ENCODE data around the gene PMP22. TPM values are rescaled to one million over a fixed set of nuclear protein-coding genes. Genes with fewer than 3 reads are reported as not detected.

The PMP22 gene
- total RNA-seq, 3 donors from 2014 or later (not counting 1 experiment from before 2014, with no cell fraction given): 5.7 TPM; not detected in 2

GRCh38 chr17:15269780-15270089 is 4.6 kb upstream of the PMP22 start:
- no peaks in the 10 kb centered on the region for H3K9me3 ChIP-seq (ENCODE audit: control insufficient read depth, insufficient read depth, low read length)
- Mint-ChIP-seq H3K4me1 (no peaks in the 10 kb centered on the region), H3K9me3 (no peaks in the 10 kb centered on the region), H3K36me3 (no peaks in the 10 kb centered on the region), H3K27ac (no peak overlapping the region), H3K4me3 (no peak overlapping the region), H3K27me3 (ENCODE audit: low read depth in 2 of 2) (peaks cover 22 to 33% of the 10 kb centered on the region in 2 donors)
- peaks cover under 1% of the 10 kb centered on the region for H3K27me3 ChIP-seq (ENCODE audit: control insufficient read depth, insufficient read depth, low read length)
- intact Hi-C loops (cut with micrococcal nuclease): no loop called here
- H3K4me3 ChIP-seq (ENCODE audit: low read length): no peak overlapping the region
- H3K36me3 ChIP-seq (ENCODE audit: control insufficient read depth, insufficient read depth, low read length): no peaks in the 10 kb centered on the region
- no peaks in the 10 kb centered on the region for H3K4me1 ChIP-seq (ENCODE audit: control insufficient read depth, insufficient read depth, low read length)
- ATAC-seq (no peak), DNase-seq (no peak)
- no peak for TF ChIP-seq CTCF (IDR thresholded peaks at IDR 0.05)
- no peak overlapping the region for H3K27ac ChIP-seq (ENCODE audit: low read length)
- WGBS (ENCODE audit: insufficient coverage): 97% methylated on average over 2 of the region's 5 CpGs

GRCh38 chr17:15269087-15269779 is 4.1 kb upstream of the PMP22 start:
- H3K9me3 Mint-ChIP-seq: no peaks in the 10 kb centered on the region
- Histone ChIP-seq H3K27me3 (ENCODE audit: control insufficient read depth, insufficient read depth, low read length) (peaks cover 4% of the 10 kb centered on the region), H3K36me3 (ENCODE audit: control insufficient read depth, insufficient read depth, low read length) (no peaks in the 10 kb centered on the region), H3K4me3 (ENCODE audit: low read length) (no peak overlapping the region), H3K9me3 (ENCODE audit: control insufficient read depth, insufficient read depth, low read length) (no peaks in the 10 kb centered on the region), H3K4me1 (ENCODE audit: control insufficient read depth, insufficient read depth, low read length) (no peaks in the 10 kb centered on the region), H3K27ac (ENCODE audit: low read length) (no peak overlapping the region)
- H3K36me3 Mint-ChIP-seq: no peaks in the 10 kb centered on the region
- no peaks in the 10 kb centered on the region for H3K4me1 Mint-ChIP-seq
- no peak overlapping the region for H3K4me3 Mint-ChIP-seq
- peaks cover 25 to 38% of the 10 kb centered on the region in 2 donors for H3K27me3 Mint-ChIP-seq (ENCODE audit: low read depth in 2 of 2)
- no peak overlapping the region for H3K27ac Mint-ChIP-seq
- DNase-seq: no peak
- intact Hi-C loops (cut with micrococcal nuclease): no loop called here
- TF ChIP-seq CTCF (IDR thresholded peaks at IDR 0.05): no peak
- no peak for ATAC-seq
- WGBS (ENCODE audit: insufficient coverage): 71% methylated on average over 7 of the region's 7 CpGs

GRCh38 chr17:15268461-15268860 is 3.3 kb upstream of the PMP22 start:
- Histone ChIP-seq H3K4me3 (ENCODE audit: low read length) (no peak overlapping the region), H3K27me3 (ENCODE audit: control insufficient read depth, insufficient read depth, low read length) (peaks cover 4% of the 10 kb centered on the region), H3K9me3 (ENCODE audit: control insufficient read depth, insufficient read depth, low read length) (no peaks in the 10 kb centered on the region), H3K27ac (ENCODE audit: low read length) (no peak overlapping the region), H3K4me1 (ENCODE audit: control insufficient read depth, insufficient read depth, low read length) (no peaks in the 10 kb centered on the region), H3K36me3 (ENCODE audit: control insufficient read depth, insufficient read depth, low read length) (no peaks in the 10 kb centered on the region)
- intact Hi-C loops (cut with micrococcal nuclease): no loop called here
- H3K36me3 Mint-ChIP-seq: no peaks in the 10 kb centered on the region
- peaks cover 25 to 42% of the 10 kb centered on the region in 2 donors for H3K27me3 Mint-ChIP-seq (ENCODE audit: low read depth in 2 of 2)
- ATAC-seq: no peak
- H3K27ac Mint-ChIP-seq: no peak overlapping the region
- no peaks in the 10 kb centered on the region for H3K9me3 Mint-ChIP-seq
- no peak overlapping the region for H3K4me3 Mint-ChIP-seq
- DNase-seq: no peak
- 48% methylated on average over 1 of the region's 1 CpG for WGBS (ENCODE audit: insufficient coverage)
- no peak for TF ChIP-seq CTCF (IDR thresholded peaks at IDR 0.05)
- no peaks in the 10 kb centered on the region for H3K4me1 Mint-ChIP-seq

GRCh38 chr17:15267996-15268395 is 2.9 kb upstream of the PMP22 start:
- Histone ChIP-seq H3K4me3 (ENCODE audit: low read length) (no peak overlapping the region), H3K27ac (ENCODE audit: low read length) (no peak overlapping the region), H3K27me3 (ENCODE audit: control insufficient read depth, insufficient read depth, low read length) (peaks cover 7% of the 10 kb centered on the region), H3K9me3 (ENCODE audit: control insufficient read depth, insufficient read depth, low read length) (no peaks in the 10 kb centered on the region), H3K36me3 (ENCODE audit: control insufficient read depth, insufficient read depth, low read length) (no peaks in the 10 kb centered on the region), H3K4me1 (ENCODE audit: control insufficient read depth, insufficient read depth, low read length) (no peaks in the 10 kb centered on the region)
- WGBS (ENCODE audit: insufficient coverage): 64% methylated on average over 2 of the region's 3 CpGs
- no peaks in the 10 kb centered on the region for H3K4me1 Mint-ChIP-seq
- H3K4me3 Mint-ChIP-seq: no peak overlapping the region
- no peaks in the 10 kb centered on the region for H3K9me3 Mint-ChIP-seq
- no peak overlapping the region for H3K27ac Mint-ChIP-seq
- no peak for DNase-seq
- H3K36me3 Mint-ChIP-seq: no peaks in the 10 kb centered on the region
- intact Hi-C loops (cut with micrococcal nuclease): no loop called here
- no peak for TF ChIP-seq CTCF (IDR thresholded peaks at IDR 0.05)
- ATAC-seq: no peak
- H3K27me3 Mint-ChIP-seq (ENCODE audit: low read depth in 2 of 2): peaks cover 27 to 42% of the 10 kb centered on the region in 2 donors
